Measurements from ENCODE around the gene GJA3. TPM values are rescaled to one million over a fixed set of nuclear protein-coding genes. Genes with fewer than 3 reads are reported as not detected.

The GJA3 gene
- total and polyA plus RNA-seq, 2 of the 4 experiments (the other 2 are of a cell fraction), result 1.5 to 2.7 TPM

GRCh38 chr13:20195801-20196200 is 34.9 kb upstream of the GJA3 start:
- H3K36me3 ChIP-seq (ENCODE audit: control insufficient read depth, insufficient read depth, low read length), result no peaks in the 10 kb centered on the region
- H3K18ac ChIP-seq (ENCODE audit: low read depth, low read length), result no peak overlapping the region
- ChIA-PET CTCF (interaction anchor here (1.2 to 1.6 kb wide), 2 partner anchors 19 to 277 kb away, joined by 5 read pairs; no protein-coding TSS in a partner anchor), POLR2A (ENCODE audit: unreplicated experiment) (no interaction called here)
- ATAC-seq (ENCODE audit: low read depth) (no peak), DNase-seq (no peak)
- H3K27ac ChIP-seq (ENCODE audit: insufficient read depth, low read length), result no peak overlapping the region
- no peak overlapping the region for H2BK5ac ChIP-seq (ENCODE audit: low read depth, low read length, poor library complexity, severe bottlenecking)
- intact Hi-C loops (cut with micrococcal nuclease), result loop anchor here (2.0 to 10.0 kb wide), 3 partner anchors 629 to 1283 kb away; no protein-coding TSS in a partner anchor
- no peaks in the 10 kb centered on the region for H3K79me1 ChIP-seq (ENCODE audit: low read depth in 1 of 2, low read length in 2 of 2)
- BruUV-seq (replicated peaks), result no TSS peak
- H2BK120ac ChIP-seq (ENCODE audit: low read depth, low read length), result no peak overlapping the region
- no peak overlapping the region for H2BK20ac ChIP-seq (ENCODE audit: low read depth, low read length)
- H3K14ac ChIP-seq (replicated peaks; ENCODE audit: low read depth, low read length), result no peak overlapping the region
- no peak overlapping the region for H4K5ac ChIP-seq (ENCODE audit: low read depth, low read length)
- H3K56ac ChIP-seq (ENCODE audit: extremely low read depth, insufficient read depth, low read length), result no peak overlapping the region
- TF ChIP-seq USF2 (IDR thresholded peaks at IDR 0.05; ENCODE audit: low read depth, low read length), result no peak
- no peak for TF ChIP-seq MXI1 (IDR thresholded peaks at IDR 0.05; ENCODE audit: borderline replicate concordance, low read depth, low read length)
- no peak for TF ChIP-seq FOS (IDR thresholded peaks at IDR 0.05; ENCODE audit: low read depth, low read length)
- no peak for TF ChIP-seq RCOR1 (IDR thresholded peaks at IDR 0.05; ENCODE audit: insufficient replicate concordance, low read length)
- TF ChIP-seq MAZ (IDR thresholded peaks at IDR 0.05; ENCODE audit: borderline replicate concordance, low read depth, low read length), result no peak
- TF ChIP-seq CTCF (conservative IDR thresholded peaks at IDR 0.05; ENCODE audit: low read depth, low read length), result no peak
- TF ChIP-seq SMC3 (IDR thresholded peaks at IDR 0.05; ENCODE audit: low read depth, low read length), result no peak
- no peak for TF ChIP-seq MAFK (IDR thresholded peaks at IDR 0.05; ENCODE audit: low read depth, low read length)
- no peak overlapping the region for H3K23ac ChIP-seq (ENCODE audit: low read depth, low read length)
- no peak overlapping the region for H3K9ac ChIP-seq (ENCODE audit: low read depth, low read length)
- no peak overlapping the region for H2AFZ ChIP-seq (replicated peaks; ENCODE audit: low read length, poor library complexity)
- H3K9me3 ChIP-seq (ENCODE audit: control insufficient read depth, insufficient read depth, low read length), result peaks cover 2% of the 10 kb centered on the region; the same call in 1 of the 2 replicates
- WGBS, 2 experiments (ENCODE audit: extremely low coverage in 2 of 2, insufficient read length in 1 of 2), result no CpG with 5 or more reads among the region's 8 CpGs
- no peak overlapping the region for H2AK5ac ChIP-seq (ENCODE audit: low read depth, low read length)
- no peak overlapping the region for H3K4me3 ChIP-seq (ENCODE audit: insufficient read depth, low read depth, low read length)
- no peak overlapping the region for H2BK15ac ChIP-seq (ENCODE audit: low read depth, low read length)
- 0 out of 2 replicates have a peak, but pooled peaks cover under 1% of the 10 kb centered on the region for H3K9me1 ChIP-seq (ENCODE audit: insufficient read depth, low read length)
- no peak overlapping the region for H2AK9ac ChIP-seq (replicated peaks; ENCODE audit: low read depth, low read length, poor library complexity)
- H3K4me1 ChIP-seq (ENCODE audit: control insufficient read depth, insufficient read depth, low read length), result peaks cover 4% of the 10 kb centered on the region
- no peak overlapping the region for H4K8ac ChIP-seq (ENCODE audit: low read depth in 2 of 2, low read length in 2 of 2)
- H3K27me3 ChIP-seq (ENCODE audit: control insufficient read depth, insufficient read depth, low read length), result peaks cover 72% of the 10 kb centered on the region
- dilution Hi-C loops (cut with HindIII; ENCODE audit: low sequenced_read_pairs, unreplicated experiment), result loop anchor here (10.0 to 25.0 kb wide), 2 partner anchors 292 to 649 kb away; no protein-coding TSS in a partner anchor
- in situ Hi-C loops (cut with MboI; ENCODE audit: low sequenced_read_pairs), result loop anchor here (25.0 kb wide), 3 partner anchors 516 to 1292 kb away; partner anchors contain the start of gene IL17D
- no peak overlapping the region for H3K4ac ChIP-seq (ENCODE audit: low read depth, low read length)
- H3K4me2 ChIP-seq (ENCODE audit: low read depth, low read length), result no peak overlapping the region
- H4K20me1 ChIP-seq (ENCODE audit: insufficient read depth, low read length), result no peaks in the 10 kb centered on the region
- H4K91ac ChIP-seq (ENCODE audit: insufficient read depth, low read depth, low read length), result no peak overlapping the region
